H9 (cell line): ENCODE data around the gene BTBD17. TPM values are rescaled to one million over a fixed set of nuclear protein-coding genes. Genes with fewer than 3 reads are reported as not detected.

ENCODE experiments used
- DNase-seq: peaks from one replicate; pipeline ENCODE4 v3.0.0-alpha.2; 2017
- H2AFZ ChIP-seq: one replicate; pipeline ENCODE4 v1.6.1; 2013; ENCODE audit warnings: mild to moderate bottlenecking, low read length, control low read depth, moderate library complexity
- H2AK5ac ChIP-seq: 2 replicates; pipeline ENCODE4 v1.6.1; 2013; ENCODE audit warnings: low read length, control low read depth, mixed read lengths; ENCODE audit not compliant: insufficient read length
- H2BK120ac ChIP-seq: one replicate; pipeline ENCODE4 v1.6.1; 2013; ENCODE audit warnings: low read depth, mild to moderate bottlenecking, low read length, control low read depth, inconsistent platforms; ENCODE audit not compliant: poor library complexity, severe bottlenecking
- H2BK12ac ChIP-seq: 2 replicates; pipeline ENCODE4 v1.6.1; 2013; ENCODE audit warnings: low read length, control low read depth, mixed read lengths, low read depth; ENCODE audit not compliant: insufficient read length
- H2BK15ac ChIP-seq: 2 replicates; pipeline ENCODE4 v1.6.1; 2013; ENCODE audit warnings: low read depth, low read length, control low read depth
- H2BK20ac ChIP-seq: one replicate; pipeline ENCODE4 v1.6.1; 2013; ENCODE audit warnings: low read depth, mild to moderate bottlenecking, low read length, control low read depth, inconsistent platforms; ENCODE audit not compliant: poor library complexity, severe bottlenecking
- H2BK5ac ChIP-seq: 2 replicates; pipeline ENCODE4 v1.6.1; 2013; ENCODE audit warnings: low read length, control low read depth, mixed read lengths; ENCODE audit not compliant: insufficient read length
- H3K14ac ChIP-seq: 2 replicates; pipeline ENCODE4 v1.6.1; 2013; ENCODE audit warnings: low read length, control low read depth; ENCODE audit not compliant: insufficient read depth
- H3K18ac ChIP-seq: 2 replicates; pipeline ENCODE4 v1.6.1; 2013; ENCODE audit warnings: low read depth, mild to moderate bottlenecking, mixed read lengths, low read length, control low read depth; ENCODE audit not compliant: insufficient read length
- H3K23ac ChIP-seq: 2 replicates; pipeline ENCODE4 v1.6.1; 2013; ENCODE audit warnings: low read length, control low read depth, mixed read lengths, low read depth; ENCODE audit not compliant: insufficient read length
- H3K23me2 ChIP-seq: 2 replicates; pipeline ENCODE4 v1.6.1; 2013; ENCODE audit warnings: low read depth, mild to moderate bottlenecking, mixed read lengths, low read length, control low read depth; ENCODE audit not compliant: insufficient read length, poor library complexity, severe bottlenecking
- H3K27ac ChIP-seq: 2 replicates; pipeline ENCODE4 v1.5.1; 2013; ENCODE audit warnings: low read length, control low read depth, mixed read lengths, low read depth; ENCODE audit not compliant: insufficient read length
- H3K27me3 ChIP-seq: 2 replicates; pipeline ENCODE4 v1.6.1; 2013; ENCODE audit warnings: low read length, control low read depth, inconsistent platforms; ENCODE audit not compliant: insufficient read depth
- H3K4ac ChIP-seq: 2 replicates; pipeline ENCODE4 v1.6.1; 2013; ENCODE audit warnings: low read depth, mild to moderate bottlenecking, control low read depth, inconsistent platforms, low read length, moderate library complexity
- H3K4me1 ChIP-seq: 2 replicates; pipeline ENCODE4 v1.6.1; 2013; ENCODE audit warnings: low read length, control low read depth, inconsistent platforms; ENCODE audit not compliant: insufficient read depth
- H3K4me2 ChIP-seq: 2 replicates; pipeline ENCODE4 v1.6.1; 2013; ENCODE audit warnings: low read length, control low read depth, mixed read lengths; ENCODE audit not compliant: insufficient read length, insufficient read depth
- H3K56ac ChIP-seq: 2 replicates; pipeline ENCODE4 v1.6.1; 2013; ENCODE audit warnings: low read depth, mild to moderate bottlenecking, mixed read lengths, low read length, control low read depth; ENCODE audit not compliant: insufficient read length
- H3K79me1 ChIP-seq: 2 replicates; pipeline ENCODE4 v1.6.1; 2013; ENCODE audit warnings: low read depth, mild to moderate bottlenecking, moderate library complexity, low read length, control low read depth, inconsistent platforms; ENCODE audit not compliant: insufficient read depth, poor library complexity, severe bottlenecking
- H3K79me2 ChIP-seq: 2 replicates; pipeline ENCODE4 v1.6.1; 2013; ENCODE audit warnings: low read length, control low read depth, inconsistent platforms; ENCODE audit not compliant: insufficient read depth
- H3K9ac ChIP-seq: 2 replicates; pipeline ENCODE4 v1.6.1; 2013; ENCODE audit warnings: low read length, control low read depth, mixed read lengths; ENCODE audit not compliant: insufficient read length; ENCODE audit errors: extremely low read depth
- H3K9me3 ChIP-seq: one replicate; pipeline ENCODE4 v1.6.1; 2013; ENCODE audit warnings: low read depth, low read length, inconsistent platforms; ENCODE audit not compliant: control insufficient read depth
- H3T11ph ChIP-seq: one replicate; pipeline ENCODE4 v1.6.1; 2013; ENCODE audit warnings: mild to moderate bottlenecking, low read length, control low read depth, inconsistent platforms
- H4K20me1 ChIP-seq: one replicate; pipeline ENCODE4 v1.6.1; 2013; ENCODE audit not compliant: control insufficient read depth, insufficient read length, insufficient read depth
- H4K5ac ChIP-seq: 2 replicates; pipeline ENCODE4 v1.6.1; 2013; ENCODE audit warnings: low read depth, mild to moderate bottlenecking, mixed read lengths, low read length, control low read depth; ENCODE audit not compliant: insufficient read length
- H4K8ac ChIP-seq: replicated peaks from 2 replicates; pipeline ENCODE4 v1.6.1; 2013; ENCODE audit warnings: low read length, control low read depth, mixed read lengths, low read depth; ENCODE audit not compliant: insufficient read length
- H4K91ac ChIP-seq: 2 replicates; pipeline ENCODE4 v1.6.1; 2013; ENCODE audit warnings: low read depth, mild to moderate bottlenecking, moderate library complexity, mixed read lengths, low read length, control low read depth; ENCODE audit not compliant: insufficient read length
- H3K27ac Mint-ChIP-seq, 3 experiments: 2 replicates in 2 of 3; 3 replicates in 1 of 3; pipeline ENCODE4 v1.8.0; 2020 to 2021; ENCODE audit warnings: mixed read lengths in 3 of 3, mild to moderate bottlenecking in 1 of 3, moderate library complexity in 1 of 3
- H3K27me3 Mint-ChIP-seq: 2 replicates; pipeline ENCODE4 v1.8.0; 2021; ENCODE audit warnings: low read depth, mild to moderate bottlenecking, moderate library complexity, mixed read lengths
- H3K36me3 Mint-ChIP-seq, 3 experiments: 2 replicates in 2 of 3; 3 replicates in 1 of 3; pipeline ENCODE4 v1.8.0; 2020 to 2021; ENCODE audit warnings: low read depth in 3 of 3, mixed read lengths in 3 of 3; ENCODE audit not compliant: insufficient read depth in 1 of 3
- H3K4me1 Mint-ChIP-seq, 2 experiments: 2 replicates each; pipeline ENCODE4 v1.8.0; 2020; ENCODE audit warnings: mixed read lengths in 2 of 2
- H3K4me3 Mint-ChIP-seq, 2 experiments: 2 replicates in 1 of 2; 3 replicates in 1 of 2; pipeline ENCODE4 v1.8.0; 2020 to 2021; ENCODE audit warnings: mild to moderate bottlenecking in 2 of 2, mixed read lengths in 2 of 2, moderate library complexity in 1 of 2
- H3K9me3 Mint-ChIP-seq, 2 experiments: 2 replicates in 1 of 2; 3 replicates in 1 of 2; pipeline ENCODE4 v1.8.0; 2020; ENCODE audit warnings: mild to moderate bottlenecking in 2 of 2, mixed read lengths in 2 of 2, moderate library complexity in 1 of 2
- CTCF ChIP-seq: fragments of 200-600 bp; sonication (generic); conservative IDR thresholded peaks from 3 replicates; pipeline ENCODE4 v1.8.0; 2021; ENCODE audit warnings: antibody characterized with exemption, mild to moderate bottlenecking
- WGBS: extraction: QIAGEN DNeasy Blood & Tissue Kit; methylation state at CpG from one replicate; pipeline ENCODE4 v1.1.7; 2013; ENCODE audit warnings: missing lambda C conversion rate, low lambda C conversion rate, mixed read lengths; ENCODE audit not compliant: insufficient read length; ENCODE audit errors: extremely low coverage; 5-methylcytosine and 5-hydroxymethylcytosine counted together
- total RNA-seq: library from RNA; stranded (reverse); gene quantifications from 2 replicates; pipeline ENCODE4 v1.2.1, GENCODE V29; 2021

BTBD17 gene
- total RNA-seq, 1 experiment from 2014 or later = 0.33 TPM

- no peak overlapping the region for H3K4ac ChIP-seq
- peak; percentile 44 for TF ChIP-seq CTCF
- no peak overlapping the region for H3K27ac ChIP-seq
- no peaks in the 10 kb centered on the region for H3K79me1 ChIP-seq
- no peak overlapping the region for H2AK5ac ChIP-seq
- H3K27me3 Mint-ChIP-seq = peaks cover 22% of the 10 kb centered on the region
- no peaks in the 10 kb centered on the region for H3K27me3 ChIP-seq
- H3K9ac ChIP-seq = no peak overlapping the region
- no peak overlapping the region for H2BK5ac ChIP-seq
- H3K23ac ChIP-seq = no peak overlapping the region
- H3K27ac Mint-ChIP-seq = no peak overlapping the region
- H3K9me3 ChIP-seq = no peaks in the 10 kb centered on the region
- WGBS = no CpG with 5 or more reads among the region's 17 CpGs
- H3K4me2 ChIP-seq = no peak overlapping the region
- no peak overlapping the region for H3K18ac ChIP-seq
- H4K8ac ChIP-seq = no peak overlapping the region
- 0 out of 5 replicates have a peak, but pooled peaks cover 0 to 3% of the 10 kb centered on the region in 2 experiments for H3K9me3 Mint-ChIP-seq
- H2BK120ac ChIP-seq = no peak overlapping the region
- peaks cover 25 to 40% of the 10 kb centered on the region in 2 experiments for H3K4me1 Mint-ChIP-seq
- no peak overlapping the region for H3K56ac ChIP-seq
- no peak overlapping the region for H4K5ac ChIP-seq
- no peaks in the 10 kb centered on the region for H3K79me2 ChIP-seq
- no peak overlapping the region for H3K4me3 Mint-ChIP-seq
- DNase-seq = no peak
- no peak overlapping the region for H3T11ph ChIP-seq
- H2BK15ac ChIP-seq = no peak overlapping the region
- H4K91ac ChIP-seq = no peak overlapping the region
- H3K36me3 Mint-ChIP-seq = no peaks in the 10 kb centered on the region; a peak in 1 of 7 replicates
- H3K4me1 ChIP-seq = no peaks in the 10 kb centered on the region
- no peak overlapping the region for H3K14ac ChIP-seq
- H3K23me2 ChIP-seq = no peaks in the 10 kb centered on the region
- no peaks in the 10 kb centered on the region for H4K20me1 ChIP-seq
- no peak overlapping the region for H2BK12ac ChIP-seq
- no peak overlapping the region for H2BK20ac ChIP-seq
- no peak overlapping the region for H2AFZ ChIP-seq
Measured at GRCh38 chr17:74387365-74388218, 25.9 kb upstream of the BTBD17 start.
